SK-N-SH treated with all-trans-retinoic acid at 6 μM for 48 hours (cell line): ENCODE measurements around the gene MRRF.

Experiments
- ATAC-seq: fragments of 200-7000 bp; cut with Tn5 transposase; 3 replicates; pipeline ENCODE4 v1.9.1; 2020; ENCODE audit warnings: mild to moderate bottlenecking, moderate library complexity
- BACH2 ChIP-seq: fragments of 250-450 bp; sonication (Bioruptor Pico); IDR thresholded peaks from 2 replicates; pipeline ENCODE4 v1.9.0; 2021; ENCODE audit warnings: mild to moderate bottlenecking, borderline replicate concordance
- CREB5 ChIP-seq: fragments of 250-450 bp; sonication (Bioruptor Pico); IDR thresholded peaks from 2 replicates; pipeline ENCODE4 v1.5.1; 2020; ENCODE audit warnings: low read depth, mild to moderate bottlenecking, moderate library complexity
- CSDC2 ChIP-seq: fragments of 250-450 bp; sonication (Bioruptor Pico); IDR thresholded peaks from 2 replicates; pipeline ENCODE4 v1.5.0; 2020; ENCODE audit warnings: mild to moderate bottlenecking, moderate library complexity
- CSRNP3 ChIP-seq: fragments of 250-450 bp; sonication (Bioruptor Pico); IDR thresholded peaks from 2 replicates; pipeline ENCODE4 v1.5.1; 2021; ENCODE audit warnings: mild to moderate bottlenecking, moderate library complexity
- GLIS3 ChIP-seq: fragments of 250-450 bp; sonication (Bioruptor Pico); IDR thresholded peaks from 2 replicates; pipeline ENCODE4 v1.5.0; 2020; ENCODE audit warnings: mild to moderate bottlenecking, moderate library complexity
- ISL1 ChIP-seq: fragments of 250-450 bp; sonication (Bioruptor Pico); IDR thresholded peaks from 2 replicates; pipeline ENCODE4 v2.1.2; 2022; ENCODE audit warnings: mild to moderate bottlenecking, moderate library complexity
- OSR1 ChIP-seq: fragments of 250-450 bp; sonication (Bioruptor Pico); IDR thresholded peaks from 2 replicates; pipeline ENCODE4 v1.8.0; 2022; ENCODE audit warnings: moderate library complexity, mild to moderate bottlenecking, inconsistent platforms
- PATZ1 ChIP-seq: fragments of 250-450 bp; sonication (Bioruptor Pico); IDR thresholded peaks from 2 replicates; pipeline ENCODE4 v1.8.0; 2020; ENCODE audit warnings: mild to moderate bottlenecking, moderate library complexity, borderline replicate concordance
- POU6F1 ChIP-seq: fragments of 250-450 bp; sonication (Bioruptor Pico); IDR thresholded peaks from 2 replicates; pipeline ENCODE4 v1.8.0; 2021; ENCODE audit warnings: low read depth, mild to moderate bottlenecking, moderate library complexity, borderline replicate concordance
- PPARA ChIP-seq: fragments of 250-450 bp; sonication (Bioruptor Pico); IDR thresholded peaks from 2 replicates; pipeline ENCODE4 v1.5.0; 2020; ENCODE audit warnings: mild to moderate bottlenecking, borderline replicate concordance
- RARB ChIP-seq: fragments of 250-450 bp; sonication (Bioruptor Pico); IDR thresholded peaks from 2 replicates; pipeline ENCODE4 v1.8.0; 2021; ENCODE audit warnings: mild to moderate bottlenecking, moderate library complexity
- SNAI2 ChIP-seq: fragments of 250-450 bp; sonication (Bioruptor Pico); IDR thresholded peaks from 2 replicates; pipeline ENCODE4 v1.5.0; 2020; ENCODE audit warnings: mild to moderate bottlenecking, moderate library complexity
- TCF4 ChIP-seq: fragments of 250-450 bp; sonication (Bioruptor Pico); IDR thresholded peaks from 2 replicates; pipeline ENCODE4 v1.8.0; 2021; ENCODE audit warnings: mild to moderate bottlenecking, moderate library complexity, borderline replicate concordance
- TOX ChIP-seq: fragments of 250-450 bp; sonication (Bioruptor Pico); IDR thresholded peaks from 2 replicates; pipeline ENCODE4 v1.8.0; 2021; ENCODE audit warnings: mild to moderate bottlenecking, moderate library complexity, borderline replicate concordance
- TSHZ2 ChIP-seq: fragments of 250-450 bp; sonication (Bioruptor Pico); IDR thresholded peaks from 2 replicates; pipeline ENCODE4 v1.5.0; 2020; ENCODE audit warnings: mild to moderate bottlenecking, moderate library complexity
- ZC3H10 ChIP-seq: fragments of 250-450 bp; sonication (Bioruptor Pico); IDR thresholded peaks from 2 replicates; pipeline ENCODE4 v1.5.1; 2021; ENCODE audit warnings: mild to moderate bottlenecking, moderate library complexity
- ZFP3 ChIP-seq: fragments of 250-450 bp; sonication (Bioruptor Pico); IDR thresholded peaks from 2 replicates; pipeline ENCODE4 v1.5.0; 2020; ENCODE audit warnings: mild to moderate bottlenecking, moderate library complexity
- ZFP30 ChIP-seq: fragments of 450-650 bp; formaldehyde crosslinking; IDR thresholded peaks from 2 replicates; pipeline ENCODE4 v1.5.0; 2022; ENCODE audit warnings: mild to moderate bottlenecking, moderate library complexity
- ZNF565 ChIP-seq: fragments of 450-650 bp; formaldehyde crosslinking; conservative IDR thresholded peaks from 2 replicates; pipeline ENCODE4 v1.5.0; 2020; ENCODE audit warnings: low read depth, mild to moderate bottlenecking, moderate library complexity
- ZNF70 ChIP-seq: fragments of 450-650 bp; formaldehyde crosslinking; IDR thresholded peaks from 2 replicates; pipeline ENCODE4 v1.5.0; 2020; ENCODE audit warnings: mild to moderate bottlenecking, moderate library complexity
- ZNF8 ChIP-seq: fragments of 450-650 bp; formaldehyde crosslinking; IDR thresholded peaks from 2 replicates; pipeline ENCODE4 v1.5.0; 2020; ENCODE audit warnings: mild to moderate bottlenecking, moderate library complexity

The MRRF gene

GRCh38 chr9:122302237-122303093, 37.8 kb downstream of the MRRF start:
- TF ChIP-seq CREB5 (no peak), ZNF70 (no peak), TOX (no peak), ISL1 (CRISPR knock-in tag) (no peak), CSDC2 (no peak), ZNF565 (no peak), ZC3H10 (CRISPR knock-in tag) (no peak), ZFP30 (CRISPR knock-in tag) (no peak), TSHZ2 (CRISPR knock-in tag) (no peak), RARB (no peak), PATZ1 (CRISPR knock-in tag) (no peak), GLIS3 (CRISPR knock-in tag) (no peak), POU6F1 (CRISPR knock-in tag) (no peak), TCF4 (CRISPR knock-in tag) (no peak), SNAI2 (CRISPR knock-in tag) (no peak)
- ATAC-seq = no peak

- no peak for ATAC-seq
- no peak for TF ChIP-seq ISL1 (CRISPR knock-in tag)
Observed at GRCh38 chr9:122307061-122307460, 42.4 kb downstream of the MRRF start.

- ATAC-seq = no peak
- no peak for TF ChIP-seq TOX
- no peak for TF ChIP-seq SNAI2 (CRISPR knock-in tag)
- no peak for TF ChIP-seq CSRNP3
- no peak for TF ChIP-seq ZNF70
- TF ChIP-seq PATZ1 (CRISPR knock-in tag) = no peak
- TF ChIP-seq ZFP3 (CRISPR knock-in tag) = no peak
- no peak for TF ChIP-seq TCF4 (CRISPR knock-in tag)
- no peak for TF ChIP-seq PPARA (CRISPR knock-in tag)
- TF ChIP-seq OSR1 (CRISPR knock-in tag) = no peak
- TF ChIP-seq ZFP30 (CRISPR knock-in tag) = no peak
- no peak for TF ChIP-seq CREB5
- no peak for TF ChIP-seq BACH2 (CRISPR knock-in tag)
- no peak for TF ChIP-seq ZNF8 (CRISPR knock-in tag)
- no peak for TF ChIP-seq POU6F1 (CRISPR knock-in tag)
- TF ChIP-seq ZC3H10 (CRISPR knock-in tag) = no peak
Observed at GRCh38 chr9:122307925-122308324, 43.2 kb downstream of the MRRF start.
